OCI-LY3 (cell line): ENCODE measurements around the gene RGMA.

ENCODE experiments used
- H2AFZ ChIP-seq: fragments of 200-600, 300-600 bp; shearing (Covaris generic); 2 replicates; pipeline ENCODE4 v1.6.0; 2014; ENCODE audit warnings: antibody characterized with exemption, low read depth, low read length
- H3K27ac ChIP-seq: fragments of 200-600, 300-600 bp; sonication (generic); 2 replicates; pipeline ENCODE4 v1.5.1; 2014; ENCODE audit warnings: mild to moderate bottlenecking, low read length, moderate library complexity, mixed read lengths
- H3K27me3 ChIP-seq: fragments of 200-600, 300-600 bp; sonication (generic); 2 replicates; pipeline ENCODE4 v1.6.1; 2014; ENCODE audit warnings: low read depth, low read length, mixed read lengths
- H3K36me3 ChIP-seq: fragments of 200-600, 300-600 bp; sonication (generic); replicated peaks from 2 replicates; pipeline ENCODE3; 2014; ENCODE audit warnings: low read depth, low read length, mixed read lengths
- H3K4me1 ChIP-seq: fragments of 300-600, 200-600 bp; sonication (generic); 2 replicates; pipeline ENCODE4 v1.6.1; 2014; ENCODE audit warnings: low read length, mixed read lengths
- H3K4me2 ChIP-seq: fragments of 200-600, 300-600 bp; sonication (generic); 2 replicates; pipeline ENCODE4 v1.6.1; 2014; ENCODE audit warnings: low read length, mixed read lengths
- H3K4me3 ChIP-seq: fragments of 300-600, 200-600 bp; sonication (generic); 2 replicates; pipeline ENCODE4 v1.5.1; 2014; ENCODE audit warnings: antibody characterized with exemption, mild to moderate bottlenecking, low read length, moderate library complexity
- H3K79me2 ChIP-seq: fragments of 300-600, 200-600 bp; shearing (Covaris generic); 2 replicates; pipeline ENCODE4 v1.6.1; 2014; ENCODE audit warnings: mild to moderate bottlenecking, low read length, mixed read lengths
- H3K9ac ChIP-seq: fragments of 300-600, 200-600 bp; shearing (Covaris generic); 2 replicates; pipeline ENCODE4 v1.6.0; 2014; ENCODE audit warnings: mild to moderate bottlenecking, low read length, moderate library complexity
- H3K9me3 ChIP-seq: fragments of 200-600, 300-600 bp; shearing (Covaris generic); 2 replicates; pipeline ENCODE4 v1.6.1; 2014; ENCODE audit warnings: low read length, mixed read lengths; ENCODE audit not compliant: insufficient read depth
- H4K20me1 ChIP-seq: fragments of 200-600, 300-600 bp; sonication (generic); 2 replicates; pipeline ENCODE4 v1.6.1; 2016; ENCODE audit warnings: low read length, mixed read lengths; ENCODE audit not compliant: insufficient read depth
- EZH2phosphoT487 ChIP-seq: fragments of 200-600 bp; shearing (Covaris generic); IDR thresholded peaks from 2 replicates; pipeline ENCODE4 v1.6.1; 2018; ENCODE audit warnings: antibody characterized with exemption, mixed run types, low read depth
- TF ChIP-seq, protein P1 (sequence below): fragments of 200-600, 300-600 bp; sonication (generic); IDR thresholded peaks from 2 replicates; pipeline ENCODE4 v1.5.1; 2014; ENCODE audit warnings: antibody characterized with exemption, low read length, low read depth

RGMA gene

DNA sequence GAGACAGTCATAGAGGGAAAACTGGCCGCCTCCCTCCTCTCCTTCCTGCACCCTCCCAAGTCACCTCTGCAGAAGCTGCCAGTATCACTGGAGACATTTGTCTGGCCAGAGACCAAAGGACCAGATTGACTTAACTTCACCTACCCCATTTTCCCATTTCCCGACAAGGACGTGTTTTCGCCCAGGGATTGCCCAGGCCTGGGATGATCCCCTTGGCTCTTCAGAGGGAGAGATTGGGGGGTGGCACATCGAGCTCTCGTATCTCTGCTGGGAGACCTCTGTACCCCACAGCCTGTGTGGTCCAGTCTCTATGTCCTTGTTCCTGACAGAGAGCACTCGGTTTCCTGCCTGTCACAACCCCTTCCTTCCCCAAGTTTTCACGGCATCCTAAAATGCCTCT lies 31.4 kb downstream of the RGMA start:
- Histone ChIP-seq H4K20me1 (no peaks in the 10 kb centered on the region), H3K27ac (no peak overlapping the region), H3K4me3 (no peak overlapping the region), H3K36me3 (no peaks in the 10 kb centered on the region), H3K79me2 (no peaks in the 10 kb centered on the region), H3K9ac (no peak overlapping the region), H3K27me3 (peaks cover 13% of the 10 kb centered on the region), H3K4me2 (no peak overlapping the region), H3K9me3 (no peaks in the 10 kb centered on the region), H3K4me1 (no peaks in the 10 kb centered on the region), H2AFZ (no peak overlapping the region)
- TF ChIP-seq, protein P1, sequence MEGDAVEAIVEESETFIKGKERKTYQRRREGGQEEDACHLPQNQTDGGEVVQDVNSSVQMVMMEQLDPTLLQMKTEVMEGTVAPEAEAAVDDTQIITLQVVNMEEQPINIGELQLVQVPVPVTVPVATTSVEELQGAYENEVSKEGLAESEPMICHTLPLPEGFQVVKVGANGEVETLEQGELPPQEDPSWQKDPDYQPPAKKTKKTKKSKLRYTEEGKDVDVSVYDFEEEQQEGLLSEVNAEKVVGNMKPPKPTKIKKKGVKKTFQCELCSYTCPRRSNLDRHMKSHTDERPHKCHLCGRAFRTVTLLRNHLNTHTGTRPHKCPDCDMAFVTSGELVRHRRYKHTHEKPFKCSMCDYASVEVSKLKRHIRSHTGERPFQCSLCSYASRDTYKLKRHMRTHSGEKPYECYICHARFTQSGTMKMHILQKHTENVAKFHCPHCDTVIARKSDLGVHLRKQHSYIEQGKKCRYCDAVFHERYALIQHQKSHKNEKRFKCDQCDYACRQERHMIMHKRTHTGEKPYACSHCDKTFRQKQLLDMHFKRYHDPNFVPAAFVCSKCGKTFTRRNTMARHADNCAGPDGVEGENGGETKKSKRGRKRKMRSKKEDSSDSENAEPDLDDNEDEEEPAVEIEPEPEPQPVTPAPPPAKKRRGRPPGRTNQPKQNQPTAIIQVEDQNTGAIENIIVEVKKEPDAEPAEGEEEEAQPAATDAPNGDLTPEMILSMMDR = no peak
- no peak for TF ChIP-seq EZH2phosphoT487

DNA sequence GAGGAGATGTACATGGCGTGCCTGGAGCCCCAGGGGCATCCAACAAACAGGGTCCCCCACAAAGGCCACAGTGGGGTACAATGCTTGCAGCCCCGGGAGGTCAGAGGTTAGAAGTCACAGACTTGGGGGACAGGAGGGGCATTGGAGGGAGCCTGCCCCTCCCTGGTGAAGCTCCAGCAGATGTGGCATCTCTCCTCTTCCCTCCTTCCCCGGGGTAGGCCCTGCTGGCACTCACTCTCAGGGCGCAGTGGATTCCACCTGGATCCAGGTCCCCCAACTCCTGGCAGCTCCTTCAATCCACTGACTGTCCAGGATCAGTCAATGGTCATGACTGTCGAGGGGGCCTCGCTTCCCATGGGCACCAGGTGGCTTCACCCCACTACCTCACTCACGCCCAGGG lies 32.2 kb downstream of the RGMA start:
- Histone ChIP-seq H3K4me2 (no peak overlapping the region), H3K79me2 (no peaks in the 10 kb centered on the region), H3K27ac (no peak overlapping the region), H3K4me1 (no peaks in the 10 kb centered on the region), H3K36me3 (no peaks in the 10 kb centered on the region), H3K4me3 (no peak overlapping the region), H2AFZ (no peak overlapping the region), H3K9me3 (no peaks in the 10 kb centered on the region), H3K27me3 (peaks cover 13% of the 10 kb centered on the region), H4K20me1 (no peaks in the 10 kb centered on the region), H3K9ac (no peak overlapping the region)
- TF ChIP-seq, protein P1 = no peak
- TF ChIP-seq EZH2phosphoT487 = no peak

DNA sequence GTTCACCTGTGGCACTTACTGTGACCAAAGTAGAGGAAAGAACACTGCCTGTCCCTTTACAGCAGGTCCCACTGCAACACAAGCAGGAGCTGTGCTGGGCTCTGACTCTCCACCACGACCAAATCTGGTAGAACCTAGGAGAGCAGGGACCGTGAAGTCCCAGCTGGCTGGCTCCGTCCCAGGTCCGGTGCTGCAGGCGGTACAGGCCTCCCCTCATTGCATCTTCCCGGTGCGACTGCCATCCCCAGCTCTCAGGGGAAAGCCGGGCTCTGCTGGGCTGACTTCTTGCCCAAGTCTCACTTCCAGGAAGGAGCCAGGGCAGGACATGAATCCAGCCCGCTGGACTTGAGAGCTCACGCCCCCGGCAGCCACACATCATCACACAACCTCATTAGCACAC lies 33.8 kb downstream of the RGMA start:
- H3K36me3 ChIP-seq = no peaks in the 10 kb centered on the region
- no peak overlapping the region for H3K27ac ChIP-seq
- TF ChIP-seq, protein P1 = no peak
- H3K4me1 ChIP-seq = no peaks in the 10 kb centered on the region
- H4K20me1 ChIP-seq = no peaks in the 10 kb centered on the region
- peaks cover 10% of the 10 kb centered on the region for H3K27me3 ChIP-seq
- H3K79me2 ChIP-seq = no peaks in the 10 kb centered on the region
- H2AFZ ChIP-seq = no peak overlapping the region
- no peak overlapping the region for H3K9ac ChIP-seq
- no peak overlapping the region for H3K4me3 ChIP-seq
- no peaks in the 10 kb centered on the region for H3K9me3 ChIP-seq
- H3K4me2 ChIP-seq = no peak overlapping the region

DNA sequence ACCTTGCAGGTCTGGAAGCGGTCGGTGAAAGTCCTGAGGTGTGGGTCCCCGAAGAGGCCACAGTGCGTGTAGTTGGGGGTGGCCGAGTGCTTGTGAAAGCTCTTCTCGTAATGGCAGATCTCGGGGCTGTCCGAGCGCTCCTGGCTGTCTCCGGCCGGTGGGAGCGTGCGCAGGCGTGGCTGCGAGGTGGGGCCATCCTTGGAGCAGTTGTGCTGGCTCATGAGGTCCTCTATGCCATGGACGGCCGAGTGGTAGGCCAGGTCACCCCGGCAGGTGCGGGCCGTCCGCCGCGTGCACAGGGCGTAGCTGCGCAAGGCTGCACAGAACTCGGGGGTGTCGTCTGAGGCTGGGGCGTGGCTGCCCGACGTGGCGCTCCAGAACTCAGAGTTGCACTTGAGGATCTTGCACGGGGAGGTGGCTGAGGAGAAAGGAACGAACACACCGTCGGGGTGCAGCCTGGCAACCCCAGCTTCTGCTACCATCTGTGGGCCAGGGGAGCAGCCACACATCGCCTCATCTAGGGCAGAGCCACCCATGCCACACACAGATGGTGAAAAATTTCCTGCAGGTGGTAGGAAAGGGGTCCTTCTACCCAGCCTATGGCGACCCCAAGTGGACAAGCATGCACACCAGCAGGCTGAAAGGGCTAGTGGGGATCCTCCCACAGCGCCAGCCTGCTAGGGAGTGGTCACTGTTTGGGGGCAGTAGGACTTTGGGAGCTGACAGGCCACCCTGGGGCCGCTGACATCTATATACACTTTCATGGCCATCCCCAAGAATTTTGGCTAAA lies 36.7 kb downstream of the RGMA start:
- Histone ChIP-seq H3K27me3 (no peaks in the 10 kb centered on the region), H2AFZ (no peak overlapping the region), H3K36me3 (no peaks in the 10 kb centered on the region), H3K79me2 (no peaks in the 10 kb centered on the region), H3K4me2 (no peak overlapping the region), H4K20me1 (no peaks in the 10 kb centered on the region), H3K27ac (no peak overlapping the region), H3K9ac (no peak overlapping the region), H3K4me3 (no peak overlapping the region), H3K4me1 (no peaks in the 10 kb centered on the region), H3K9me3 (no peaks in the 10 kb centered on the region)
- TF ChIP-seq, protein P1 = peak; percentile 47
- no peak for TF ChIP-seq EZH2phosphoT487
